Measurements from ENCODE around the gene SURF1. TPM values are rescaled to one million over a fixed set of nuclear protein-coding genes. Genes with fewer than 3 reads are reported as not detected.

The SURF1 gene
- total and polyA plus RNA-seq, 10 of the 15 experiments (the other 5 are each of a cell fraction or from before 2014, with no cell fraction given), result 17.9 to 46.4 (median 29.6) TPM

- peak; percentile 99 for TF ChIP-seq ELK1 (IDR thresholded peaks at IDR 0.05; ENCODE audit: low read depth, low read length)
- TF ChIP-seq MTA2 (IDR thresholded peaks at IDR 0.05; ENCODE audit: low read depth), result no peak
- peak; percentile 69; the same call in 1 of the 2 replicates for TF ChIP-seq LARP7 (IDR thresholded peaks at IDR 0.05)
- TF ChIP-seq BCL3 (IDR thresholded peaks at IDR 0.05; ENCODE audit: borderline replicate concordance, insufficient read depth, low read depth, low read length, poor library complexity, severe bottlenecking), result peak; percentile 81
- peak; percentile 61 for TF ChIP-seq MEF2B (IDR thresholded peaks at IDR 0.05; ENCODE audit: partially characterized antibody, poor library complexity, severe bottlenecking)
- peak; percentile 94 for TF ChIP-seq RELA (IDR thresholded peaks at IDR 0.05; ENCODE audit: borderline replicate concordance, partially characterized antibody)
- TF ChIP-seq, protein P1, sequence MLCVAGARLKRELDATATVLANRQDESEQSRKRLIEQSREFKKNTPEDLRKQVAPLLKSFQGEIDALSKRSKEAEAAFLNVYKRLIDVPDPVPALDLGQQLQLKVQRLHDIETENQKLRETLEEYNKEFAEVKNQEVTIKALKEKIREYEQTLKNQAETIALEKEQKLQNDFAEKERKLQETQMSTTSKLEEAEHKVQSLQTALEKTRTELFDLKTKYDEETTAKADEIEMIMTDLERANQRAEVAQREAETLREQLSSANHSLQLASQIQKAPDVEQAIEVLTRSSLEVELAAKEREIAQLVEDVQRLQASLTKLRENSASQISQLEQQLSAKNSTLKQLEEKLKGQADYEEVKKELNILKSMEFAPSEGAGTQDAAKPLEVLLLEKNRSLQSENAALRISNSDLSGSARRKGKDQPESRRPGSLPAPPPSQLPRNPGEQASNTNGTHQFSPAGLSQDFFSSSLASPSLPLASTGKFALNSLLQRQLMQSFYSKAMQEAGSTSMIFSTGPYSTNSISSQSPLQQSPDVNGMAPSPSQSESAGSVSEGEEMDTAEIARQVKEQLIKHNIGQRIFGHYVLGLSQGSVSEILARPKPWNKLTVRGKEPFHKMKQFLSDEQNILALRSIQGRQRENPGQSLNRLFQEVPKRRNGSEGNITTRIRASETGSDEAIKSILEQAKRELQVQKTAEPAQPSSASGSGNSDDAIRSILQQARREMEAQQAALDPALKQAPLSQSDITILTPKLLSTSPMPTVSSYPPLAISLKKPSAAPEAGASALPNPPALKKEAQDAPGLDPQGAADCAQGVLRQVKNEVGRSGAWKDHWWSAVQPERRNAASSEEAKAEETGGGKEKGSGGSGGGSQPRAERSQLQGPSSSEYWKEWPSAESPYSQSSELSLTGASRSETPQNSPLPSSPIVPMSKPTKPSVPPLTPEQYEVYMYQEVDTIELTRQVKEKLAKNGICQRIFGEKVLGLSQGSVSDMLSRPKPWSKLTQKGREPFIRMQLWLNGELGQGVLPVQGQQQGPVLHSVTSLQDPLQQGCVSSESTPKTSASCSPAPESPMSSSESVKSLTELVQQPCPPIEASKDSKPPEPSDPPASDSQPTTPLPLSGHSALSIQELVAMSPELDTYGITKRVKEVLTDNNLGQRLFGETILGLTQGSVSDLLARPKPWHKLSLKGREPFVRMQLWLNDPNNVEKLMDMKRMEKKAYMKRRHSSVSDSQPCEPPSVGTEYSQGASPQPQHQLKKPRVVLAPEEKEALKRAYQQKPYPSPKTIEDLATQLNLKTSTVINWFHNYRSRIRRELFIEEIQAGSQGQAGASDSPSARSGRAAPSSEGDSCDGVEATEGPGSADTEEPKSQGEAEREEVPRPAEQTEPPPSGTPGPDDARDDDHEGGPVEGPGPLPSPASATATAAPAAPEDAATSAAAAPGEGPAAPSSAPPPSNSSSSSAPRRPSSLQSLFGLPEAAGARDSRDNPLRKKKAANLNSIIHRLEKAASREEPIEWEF (IDR thresholded peaks at IDR 0.05; ENCODE audit: insufficient replicate concordance, low read depth, low read length), result peak; percentile 98
- TF ChIP-seq NR2C2 (IDR thresholded peaks at IDR 0.05; ENCODE audit: borderline replicate concordance, control insufficient read depth, insufficient read length, low read depth), result peak; percentile 95
- peak; percentile 97 for TF ChIP-seq MYC (IDR thresholded peaks at IDR 0.05; ENCODE audit: insufficient read depth, insufficient read length, insufficient replicate concordance, low read length, severe bottlenecking)
- TF ChIP-seq CHD4 (IDR thresholded peaks at IDR 0.05), result no peak
- peak; percentile 98 for TF ChIP-seq MXI1 (IDR thresholded peaks at IDR 0.05; ENCODE audit: low read depth, low read length)
- peak; percentile 68; the same call in 1 of the 2 replicates for TF ChIP-seq ZNF24 (IDR thresholded peaks at IDR 0.05)
- TF ChIP-seq, protein P2, sequence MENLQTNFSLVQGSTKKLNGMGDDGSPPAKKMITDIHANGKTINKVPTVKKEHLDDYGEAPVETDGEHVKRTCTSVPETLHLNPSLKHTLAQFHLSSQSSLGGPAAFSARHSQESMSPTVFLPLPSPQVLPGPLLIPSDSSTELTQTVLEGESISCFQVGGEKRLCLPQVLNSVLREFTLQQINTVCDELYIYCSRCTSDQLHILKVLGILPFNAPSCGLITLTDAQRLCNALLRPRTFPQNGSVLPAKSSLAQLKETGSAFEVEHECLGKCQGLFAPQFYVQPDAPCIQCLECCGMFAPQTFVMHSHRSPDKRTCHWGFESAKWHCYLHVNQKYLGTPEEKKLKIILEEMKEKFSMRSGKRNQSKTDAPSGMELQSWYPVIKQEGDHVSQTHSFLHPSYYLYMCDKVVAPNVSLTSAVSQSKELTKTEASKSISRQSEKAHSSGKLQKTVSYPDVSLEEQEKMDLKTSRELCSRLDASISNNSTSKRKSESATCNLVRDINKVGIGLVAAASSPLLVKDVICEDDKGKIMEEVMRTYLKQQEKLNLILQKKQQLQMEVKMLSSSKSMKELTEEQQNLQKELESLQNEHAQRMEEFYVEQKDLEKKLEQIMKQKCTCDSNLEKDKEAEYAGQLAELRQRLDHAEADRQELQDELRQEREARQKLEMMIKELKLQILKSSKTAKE (IDR thresholded peaks at IDR 0.05; ENCODE audit: low read depth, poor library complexity, severe bottlenecking), result peak; percentile 26
- TF ChIP-seq NR2C1 (IDR thresholded peaks at IDR 0.05), result peak; percentile 72
- peak; percentile 99 for TF ChIP-seq ZSCAN29 (IDR thresholded peaks at IDR 0.05)
Measured at GRCh38 chr9:133335924-133336811, 20.1 kb downstream of the SURF1 start, which contains the start of gene SURF6 (continued).
